Measurements from ENCODE around the gene PRPF19. TPM values are rescaled to one million over a fixed set of nuclear protein-coding genes. Genes with fewer than 3 reads are reported as not detected.

Gene PRPF19
- total and polyA plus RNA-seq, 10 of the 15 experiments (the other 5 are each of a cell fraction or from before 2014, with no cell fraction given) = 8.7 to 170 (median 61.3) TPM

DNA sequence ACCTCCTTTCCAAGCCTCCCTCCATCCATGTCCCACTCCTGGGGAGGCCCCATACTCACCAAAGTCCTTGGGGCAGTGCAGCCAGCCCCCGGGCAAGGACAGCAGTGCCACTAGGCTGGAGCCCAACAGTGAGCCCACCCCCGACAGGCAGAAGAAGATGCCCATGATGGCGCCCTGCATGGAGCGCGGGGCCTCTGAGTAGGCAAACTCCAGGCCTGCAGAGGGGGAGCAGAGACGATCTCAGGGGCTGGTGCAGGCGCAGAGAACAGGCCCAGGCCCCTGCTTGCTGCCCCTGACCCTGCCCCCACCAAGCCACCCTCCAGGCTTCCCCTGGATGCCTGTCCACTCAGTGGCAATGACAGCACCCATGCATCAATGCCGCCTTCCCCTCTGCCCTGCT is 31.4 kb upstream of the PRPF19 start:
- in situ Hi-C loops (cut with MboI) = no loop called here
- RAD21 ChIA-PET (ENCODE audit: unreplicated experiment) = no interaction called here
- Histone ChIP-seq H3K9me3 (replicated peaks; ENCODE audit: control insufficient read depth, insufficient read depth, low read length) (no peaks in the 10 kb centered on the region), H3K4me3 (no peak overlapping the region), H3K79me2 (ENCODE audit: control insufficient read depth, insufficient read depth, low read length) (no peaks in the 10 kb centered on the region), H4K20me1 (ENCODE audit: control insufficient read depth, insufficient read depth) (no peaks in the 10 kb centered on the region), H3K4me1 (ENCODE audit: control insufficient read depth, insufficient read depth, low read length) (peaks cover 11% of the 10 kb centered on the region), H3K27me3 (replicated peaks in 1 of 2; ENCODE audit: control insufficient read depth in 2 of 2, insufficient read depth in 2 of 2, low read length in 1 of 2) (no peaks in the 10 kb centered on the region), H3K4me2 (ENCODE audit: control insufficient read depth, insufficient read depth) (no peak overlapping the region), H3K9ac (ENCODE audit: control insufficient read depth, insufficient read depth, low read length) (no peak overlapping the region), H3K27ac (ENCODE audit: control insufficient read depth, insufficient read depth) (no peak overlapping the region), H3K36me3 (ENCODE audit: control insufficient read depth in 2 of 2, insufficient read depth in 2 of 2, low read length in 1 of 2) (peaks cover 24 to 29% of the 10 kb centered on the region in 2 experiments), H2AFZ (ENCODE audit: control insufficient read depth, low read depth, low read length) (no peak overlapping the region)
- FAIRE-seq (no peak), DNase-seq (ENCODE audit: low read depth, low spot score) (no peak), ATAC-seq (no peak)
- WGBS (ENCODE audit: insufficient coverage, insufficient replicate concordance, low lambda C conversion rate, missing lambda C conversion rate) = 94% methylated on average over 8 of the region's 8 CpGs
- TF ChIP-seq, protein P1, sequence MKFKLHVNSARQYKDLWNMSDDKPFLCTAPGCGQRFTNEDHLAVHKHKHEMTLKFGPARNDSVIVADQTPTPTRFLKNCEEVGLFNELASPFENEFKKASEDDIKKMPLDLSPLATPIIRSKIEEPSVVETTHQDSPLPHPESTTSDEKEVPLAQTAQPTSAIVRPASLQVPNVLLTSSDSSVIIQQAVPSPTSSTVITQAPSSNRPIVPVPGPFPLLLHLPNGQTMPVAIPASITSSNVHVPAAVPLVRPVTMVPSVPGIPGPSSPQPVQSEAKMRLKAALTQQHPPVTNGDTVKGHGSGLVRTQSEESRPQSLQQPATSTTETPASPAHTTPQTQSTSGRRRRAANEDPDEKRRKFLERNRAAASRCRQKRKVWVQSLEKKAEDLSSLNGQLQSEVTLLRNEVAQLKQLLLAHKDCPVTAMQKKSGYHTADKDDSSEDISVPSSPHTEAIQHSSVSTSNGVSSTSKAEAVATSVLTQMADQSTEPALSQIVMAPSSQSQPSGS (IDR thresholded peaks at IDR 0.05; ENCODE audit: low read length) = no peak
- TF ChIP-seq NFIC (IDR thresholded peaks at IDR 0.05; ENCODE audit: low read depth, low read length) (no peak), RB1 (IDR thresholded peaks at IDR 0.05; ENCODE audit: borderline replicate concordance) (no peak), MTA3 (IDR thresholded peaks at IDR 0.05; ENCODE audit: borderline replicate concordance, low read length) (no peak), POU2F2 (IDR thresholded peaks at IDR 0.05; ENCODE audit: borderline replicate concordance, low read depth, low read length) (no peak), SUZ12 (IDR thresholded peaks at IDR 0.05; ENCODE audit: unreplicated experiment) (no peak), MTA2 (IDR thresholded peaks at IDR 0.05; ENCODE audit: low read depth) (no peak), FOS (IDR thresholded peaks at IDR 0.05; ENCODE audit: borderline replicate concordance, extremely low read depth, insufficient read length) (no peak), STAT3 (IDR thresholded peaks at IDR 0.05; ENCODE audit: low read depth, low read length) (no peak), HCFC1 (IDR thresholded peaks at IDR 0.05; ENCODE audit: low read length) (no peak), ASH2L (IDR thresholded peaks at IDR 0.05; ENCODE audit: borderline replicate concordance, low read depth) (no peak), ZNF622 (IDR thresholded peaks at IDR 0.05) (no peak), SMAD5 (IDR thresholded peaks at IDR 0.05; ENCODE audit: low read depth) (no peak), IRF4 (IDR thresholded peaks at IDR 0.05; ENCODE audit: low read depth, low read length) (no peak), CEBPB (IDR thresholded peaks at IDR 0.05; ENCODE audit: borderline replicate concordance in 1 of 2, low read depth in 2 of 2, low read length in 2 of 2) (no peak)
- POLR2A ChIA-PET = no interaction called here
- SMC1A ChIA-PET (ENCODE audit: uncharacterized antibody, unreplicated experiment) = no interaction called here
- intact Hi-C loops (cut with micrococcal nuclease; ENCODE audit: unreplicated experiment) = no loop called here
- BruUV-seq (replicated peaks) = no TSS peak
- CTCF ChIA-PET = no interaction called here

Measured in GM12878 (cell line).